DMS53 (cell line): Measurements from ENCODE around the gene CENPP.
A peak's percentile ranks its signal among the peaks of the same experiment; 100 is the strongest.

Experiments used
- DNase-seq: peaks from one replicate; lab custom pipeline; 2025; lab: John Stamatoyannopoulos, UW

Gene CENPP

GRCh38 chr9:92425474-92425873 lies 99.7 kb downstream of the CENPP start:
- no peak for DNase-seq

GRCh38 chr9:92426501-92427145 lies 100.9 kb downstream of the CENPP start:
- peak; percentile 6 for DNase-seq

GRCh38 chr9:92429836-92430235 lies 104.1 kb downstream of the CENPP start:
- no peak for DNase-seq

- DNase-seq: no peak
These were observed 106.6 kb downstream of the CENPP start for GRCh38 chr9:92432350-92432749.

GRCh38 chr9:92432972-92433548 lies 107.3 kb downstream of the CENPP start:
- no peak for DNase-seq

GRCh38 chr9:92435263-92435662 lies 109.5 kb downstream of the CENPP start:
- no peak for DNase-seq

- peak; percentile 6 for DNase-seq
These were observed 113.3 kb downstream of the CENPP start for GRCh38 chr9:92438900-92439526.

- DNase-seq: no peak
These were observed 114.4 kb downstream of the CENPP start for GRCh38 chr9:92439921-92440750.

GRCh38 chr9:92440751-92441046 lies 114.9 kb downstream of the CENPP start:
- DNase-seq: no peak

GRCh38 chr9:92444841-92445240 lies 119.1 kb downstream of the CENPP start:
- DNase-seq: no peak

- no peak for DNase-seq
These were observed 120.8 kb downstream of the CENPP start for GRCh38 chr9:92446536-92446935.

GRCh38 chr9:92455217-92455616 lies 129.5 kb downstream of the CENPP start:
- peak; percentile 20 for DNase-seq

- no peak for DNase-seq
These were observed 131.8 kb downstream of the CENPP start for GRCh38 chr9:92457576-92457975.

GRCh38 chr9:92463387-92463786 lies 137.6 kb downstream of the CENPP start:
- no peak for DNase-seq

GRCh38 chr9:92463984-92464383 lies 138.2 kb downstream of the CENPP start:
- DNase-seq: no peak

- no peak for DNase-seq
These were observed 141.3 kb downstream of the CENPP start for GRCh38 chr9:92467041-92467440.

GRCh38 chr9:92467511-92467910 lies 141.8 kb downstream of the CENPP start:
- DNase-seq: no peak

- no peak for DNase-seq
These were observed 142.5 kb downstream of the CENPP start for GRCh38 chr9:92468206-92468605.

GRCh38 chr9:92474587-92474986 lies 148.8 kb downstream of the CENPP start:
- DNase-seq: no peak

GRCh38 chr9:92476962-92477361 lies 151.2 kb downstream of the CENPP start:
- no peak for DNase-seq

GRCh38 chr9:92478783-92479182 lies 153.0 kb downstream of the CENPP start:
- no peak for DNase-seq

- no peak for DNase-seq
These were observed 153.6 kb downstream of the CENPP start for GRCh38 chr9:92479346-92479745.

- DNase-seq: no peak
These were observed 154.6 kb downstream of the CENPP start for GRCh38 chr9:92480291-92480771.
